WTC11 (cell line): Measurements from ENCODE around the gene SH2B3. TPM values are rescaled to one million over a fixed set of nuclear protein-coding genes. Genes with fewer than 3 reads are reported as not detected.

Experiments used
- ATAC-seq: fragments of 200-7000 bp; cut with Tn5 transposase; 2 replicates; pipeline ENCODE4 v1.10.0; 2021; ENCODE audit warnings: mild to moderate bottlenecking, moderate library complexity
- CTCF ChIA-PET: fragments of 300-600 bp; sonication (Branson Sonifier 250); formaldehyde crosslinking; loops from one replicate; lab custom pipeline; 2021; ENCODE audit warnings: antibody characterized with exemption; lab: Charles Lee
- POLR2A ChIA-PET: fragments of 350-600 bp; sonication (Branson Sonifier 250); formaldehyde crosslinking; loops from one replicate; lab custom pipeline; 2021; ENCODE audit warnings: antibody characterized with exemption; lab: Charles Lee
- DNase-seq: peaks from one replicate; pipeline ENCODE4 v3.0.0; 2021; ENCODE audit warnings: low spot score
- H3K27ac Mint-ChIP-seq: 2 replicates; pipeline ENCODE4 v1.8.0; 2021; ENCODE audit warnings: mixed read lengths
- H3K27me3 Mint-ChIP-seq: 2 replicates; pipeline ENCODE4 v1.8.0; 2021; ENCODE audit warnings: low read depth, mild to moderate bottlenecking, moderate library complexity, mixed read lengths
- H3K36me3 Mint-ChIP-seq: 2 replicates; pipeline ENCODE4 v1.8.0; 2021; ENCODE audit warnings: mixed read lengths
- H3K4me1 Mint-ChIP-seq: 2 replicates; pipeline ENCODE4 v1.8.0; 2022; ENCODE audit warnings: mixed read lengths
- H3K4me3 Mint-ChIP-seq: 2 replicates; pipeline ENCODE4 v1.8.0; 2021; ENCODE audit warnings: mild to moderate bottlenecking, moderate library complexity, mixed read lengths
- H3K9me3 Mint-ChIP-seq: 2 replicates; pipeline ENCODE4 v1.8.0; 2021; ENCODE audit warnings: mixed read lengths
- CTCF ChIP-seq: fragments of 200-600 bp; IDR thresholded peaks from 2 replicates; pipeline ENCODE4 v1.8.0; 2022; ENCODE audit warnings: antibody characterized with exemption
- ERG ChIP-seq: fragments of 250-450 bp; sonication (Bioruptor Pico); IDR thresholded peaks from 2 replicates; pipeline ENCODE4 v1.8.0; 2021; ENCODE audit warnings: mild to moderate bottlenecking
- FOXP1 ChIP-seq: sonication (generic); formaldehyde crosslinking; IDR thresholded peaks from 2 replicates; pipeline ENCODE4 v1.8.0; 2022; ENCODE audit warnings: missing genetic modification reagents, mild to moderate bottlenecking, moderate library complexity, borderline replicate concordance
- GABPB1 ChIP-seq: sonication (generic); formaldehyde crosslinking; IDR thresholded peaks from 2 replicates; pipeline ENCODE4 v1.8.1; 2023; ENCODE audit warnings: mild to moderate bottlenecking, missing genetic modification reagents
- IRF2 ChIP-seq: sonication (generic); formaldehyde crosslinking; IDR thresholded peaks from 2 replicates; pipeline ENCODE4 v1.8.0; 2022; ENCODE audit warnings: low read depth, missing genetic modification reagents, borderline replicate concordance
- MXD4 ChIP-seq: fragments of 250-450 bp; sonication (Bioruptor Pico); IDR thresholded peaks from 2 replicates; pipeline ENCODE4 v1.8.0; 2021; ENCODE audit warnings: mild to moderate bottlenecking, moderate library complexity, borderline replicate concordance
- PRDM15 ChIP-seq: sonication (generic); formaldehyde crosslinking; IDR thresholded peaks from 2 replicates; pipeline ENCODE4 v1.8.0; 2022; ENCODE audit warnings: missing genetic modification reagents
- PRRX2 ChIP-seq: fragments of 250-450 bp; sonication (Bioruptor Pico); IDR thresholded peaks from 2 replicates; pipeline ENCODE4 v1.8.0; 2021; ENCODE audit warnings: mild to moderate bottlenecking
- RELA ChIP-seq: sonication (generic); formaldehyde crosslinking; IDR thresholded peaks from 2 replicates; pipeline ENCODE4 v1.8.1; 2022; ENCODE audit warnings: missing genetic modification reagents, mild to moderate bottlenecking, borderline replicate concordance
- SMAD3 ChIP-seq: sonication (generic); formaldehyde crosslinking; IDR thresholded peaks from 2 replicates; pipeline ENCODE4 v1.8.0; 2022; ENCODE audit warnings: missing genetic modification reagents, mild to moderate bottlenecking, borderline replicate concordance
- STAT6 ChIP-seq: sonication (generic); formaldehyde crosslinking; conservative IDR thresholded peaks from 2 replicates; pipeline ENCODE4 v1.8.1; 2023; ENCODE audit warnings: mild to moderate bottlenecking, low read depth, missing genetic modification reagents, moderate library complexity
- ZNF317 ChIP-seq: sonication (generic); formaldehyde crosslinking; IDR thresholded peaks from 2 replicates; pipeline ENCODE4 v1.8.1; 2023; ENCODE audit warnings: low read depth, mild to moderate bottlenecking, moderate library complexity, missing genetic modification reagents, borderline replicate concordance
- ZNF416 ChIP-seq: fragments of 250-450 bp; sonication (Bioruptor Pico); IDR thresholded peaks from 2 replicates; pipeline ENCODE4 v1.9.0; 2021; ENCODE audit warnings: mild to moderate bottlenecking, inconsistent platforms
- ZNF425 ChIP-seq: fragments of 250-450 bp; sonication (Bioruptor Pico); conservative IDR thresholded peaks from 2 replicates; pipeline ENCODE4 v1.9.0; 2021; ENCODE audit warnings: mild to moderate bottlenecking
- ZNF532 ChIP-seq: fragments of 250-450 bp; sonication (Bioruptor Pico); IDR thresholded peaks from 2 replicates; pipeline ENCODE4 v1.9.0; 2021; ENCODE audit warnings: mild to moderate bottlenecking, borderline replicate concordance
- total RNA-seq: library from RNA; stranded (reverse); gene quantifications from 3 replicates; pipeline ENCODE4 v1.2.3, GENCODE V29; 2021

The SH2B3 gene
- total RNA-seq, 1 experiment from 2014 or later: 31.8 TPM

GRCh38 chr12:111379942-111380554 is 25.7 kb upstream of the SH2B3 start:
- DNase-seq (no peak), ATAC-seq (no peak)
- Mint-ChIP-seq H3K9me3 (peaks cover 4% of the 10 kb centered on the region), H3K27ac (no peak overlapping the region), H3K4me3 (no peak overlapping the region), H3K4me1 (no peaks in the 10 kb centered on the region), H3K27me3 (peaks cover 3% of the 10 kb centered on the region; the same call in 1 of the 2 replicates), H3K36me3 (peaks cover 2% of the 10 kb centered on the region; the same call in 1 of the 2 replicates)
- ChIA-PET CTCF (interaction anchor here (0.6 to 1.4 kb wide), 4 partner anchors 17 to 85 kb away, joined by 3 read pairs; no protein-coding TSS in a partner anchor), POLR2A (no interaction called here)
- no peak for TF ChIP-seq ZNF425 (CRISPR knock-in tag)
- TF ChIP-seq ZNF532: no peak
- no peak for TF ChIP-seq PRDM15 (CRISPR knock-in tag)
- TF ChIP-seq CTCF: no peak
- TF ChIP-seq RELA (CRISPR knock-in tag): no peak
- no peak for TF ChIP-seq SMAD3 (CRISPR knock-in tag)
- no peak for TF ChIP-seq PRRX2
- TF ChIP-seq GABPB1 (CRISPR knock-in tag): no peak
- TF ChIP-seq STAT6 (CRISPR knock-in tag): no peak
- TF ChIP-seq ZNF317 (CRISPR knock-in tag): no peak
- no peak for TF ChIP-seq ZNF416 (CRISPR knock-in tag)
- no peak for TF ChIP-seq ERG (CRISPR knock-in tag)
- TF ChIP-seq MXD4 (CRISPR knock-in tag): no peak
- TF ChIP-seq IRF2 (CRISPR knock-in tag): no peak
- no peak for TF ChIP-seq FOXP1 (CRISPR knock-in tag)
